OCI-LY1 (cell line): ENCODE data around the gene POLR3F.

ENCODE experiments used
- EZH2 ChIP-seq: fragments of 200-600 bp; sonication (generic), shearing (Covaris generic); IDR thresholded peaks from 2 replicates; pipeline ENCODE4 v1.8.0; 2017; ENCODE audit warnings: borderline replicate concordance, mixed run types, mild to moderate bottlenecking, antibody characterized with exemption, low read length, moderate library complexity, mixed read lengths
- TF ChIP-seq, protein P1 (sequence below): fragments of 200-600 bp; sonication (generic), shearing (Covaris generic); IDR thresholded peaks from 2 replicates; pipeline ENCODE4 v1.5.1; 2017; ENCODE audit warnings: mild to moderate bottlenecking, antibody characterized with exemption, low read length, moderate library complexity, mixed read lengths

GRCh38 chr20:18496740-18497592, 29.8 kb downstream of the POLR3F start, which contains the start of gene RBBP9:
- TF ChIP-seq, protein P1, sequence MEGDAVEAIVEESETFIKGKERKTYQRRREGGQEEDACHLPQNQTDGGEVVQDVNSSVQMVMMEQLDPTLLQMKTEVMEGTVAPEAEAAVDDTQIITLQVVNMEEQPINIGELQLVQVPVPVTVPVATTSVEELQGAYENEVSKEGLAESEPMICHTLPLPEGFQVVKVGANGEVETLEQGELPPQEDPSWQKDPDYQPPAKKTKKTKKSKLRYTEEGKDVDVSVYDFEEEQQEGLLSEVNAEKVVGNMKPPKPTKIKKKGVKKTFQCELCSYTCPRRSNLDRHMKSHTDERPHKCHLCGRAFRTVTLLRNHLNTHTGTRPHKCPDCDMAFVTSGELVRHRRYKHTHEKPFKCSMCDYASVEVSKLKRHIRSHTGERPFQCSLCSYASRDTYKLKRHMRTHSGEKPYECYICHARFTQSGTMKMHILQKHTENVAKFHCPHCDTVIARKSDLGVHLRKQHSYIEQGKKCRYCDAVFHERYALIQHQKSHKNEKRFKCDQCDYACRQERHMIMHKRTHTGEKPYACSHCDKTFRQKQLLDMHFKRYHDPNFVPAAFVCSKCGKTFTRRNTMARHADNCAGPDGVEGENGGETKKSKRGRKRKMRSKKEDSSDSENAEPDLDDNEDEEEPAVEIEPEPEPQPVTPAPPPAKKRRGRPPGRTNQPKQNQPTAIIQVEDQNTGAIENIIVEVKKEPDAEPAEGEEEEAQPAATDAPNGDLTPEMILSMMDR = no peak
- TF ChIP-seq EZH2 = no peak
